CD4-positive, CD25-positive, alpha-beta regulatory T cell (primary cell): Measurements from ENCODE around the gene CARD16. TPM values are rescaled to one million over a fixed set of nuclear protein-coding genes. Genes with fewer than 3 reads are reported as not detected.
A peak's percentile ranks its signal among the peaks of the same experiment; 100 is the strongest.
"Not testable (repeated sequence)": the region's sequence is repeated elsewhere in the genome, so short reads cannot be mapped to it uniquely, and the experiment has no call there.

Experiments
- ATAC-seq, 2 donors: fragments of 150-1000 bp; cut with Tn5 transposase; one replicate each; pipeline ENCODE4 v1.10.0; 2021; ENCODE audit warnings: low read depth in 2 of 2, moderate number of reproducible peaks in 2 of 2, moderate library complexity in 1 of 2
- DNase-seq, 3 donors: peaks; one replicate each; pipeline versions ENCODE4 v3.0.0 to v3.0.0-alpha.2; 2012 to 2022; ENCODE audit warnings: mixed read lengths in 1 of 3
- H3K27ac ChIP-seq: one replicate; pipeline ENCODE4 v1.7.0; 2013; ENCODE audit warnings: mild to moderate bottlenecking, low read length; ENCODE audit not compliant: insufficient read depth, poor library complexity, severe bottlenecking
- H3K27me3 ChIP-seq: one replicate; pipeline ENCODE4 v1.7.0; 2013; ENCODE audit warnings: low read length; ENCODE audit not compliant: control insufficient read depth, insufficient read depth
- H3K36me3 ChIP-seq: one replicate; pipeline ENCODE4 v1.7.0; 2013; ENCODE audit warnings: mild to moderate bottlenecking, low read length, moderate library complexity; ENCODE audit not compliant: control insufficient read depth, insufficient read depth
- H3K4me1 ChIP-seq: 2 replicates; pipeline ENCODE4 v1.7.0; 2013; ENCODE audit warnings: mild to moderate bottlenecking, low read length; ENCODE audit not compliant: insufficient read depth, control insufficient read depth, poor library complexity, severe bottlenecking
- H3K4me3 ChIP-seq: one replicate; pipeline ENCODE4 v1.7.0; 2013; ENCODE audit warnings: low read depth, mild to moderate bottlenecking, low read length, moderate library complexity
- H3K9me3 ChIP-seq, 2 experiments: 1 replicate in 1 of 2; 2 replicates in 1 of 2; pipeline ENCODE4 v1.7.0; 2013; ENCODE audit warnings: low read length in 2 of 2, mild to moderate bottlenecking in 1 of 2, moderate library complexity in 1 of 2; ENCODE audit not compliant: control insufficient read depth in 2 of 2
- H3K27ac Mint-ChIP-seq, 3 donors: one replicate each; pipeline ENCODE4 v1.8.0; 2020 to 2022; ENCODE audit warnings: mild to moderate bottlenecking in 3 of 3, mixed read lengths in 3 of 3, moderate library complexity in 2 of 3
- H3K27me3 Mint-ChIP-seq: one replicate; pipeline ENCODE4 v1.8.0; 2022; ENCODE audit warnings: mild to moderate bottlenecking, mixed read lengths
- H3K36me3 Mint-ChIP-seq: one replicate; pipeline ENCODE4 v1.8.0; 2020; ENCODE audit warnings: mixed read lengths
- H3K4me1 Mint-ChIP-seq, 4 donors: one replicate each; pipeline ENCODE4 v1.8.0; 2020 to 2022; ENCODE audit warnings: mixed read lengths in 4 of 4, mild to moderate bottlenecking in 1 of 4
- H3K4me3 Mint-ChIP-seq, 4 donors: one replicate each; pipeline ENCODE4 v1.8.0; 2020 to 2022; ENCODE audit warnings: mild to moderate bottlenecking in 4 of 4, mixed read lengths in 4 of 4, moderate library complexity in 3 of 4
- H3K9me3 Mint-ChIP-seq, 7 donors: one replicate each; pipeline ENCODE4 v1.8.0; 2020 to 2022; ENCODE audit warnings: mixed read lengths in 7 of 7, mild to moderate bottlenecking in 3 of 7, moderate library complexity in 2 of 7
- polyA plus RNA-seq, 4 donors: library from polyadenylated mRNA; unstranded; fragments of 300-500 nt; fragmentation: Illumina TruSeq; gene quantifications; one replicate each; pipeline ENCODE4 v1.2.3, GENCODE V29; 2021
- total RNA-seq: library from RNA; stranded (reverse); gene quantifications from one replicate; pipeline ENCODE4 v1.2.3, GENCODE V29; 2022

CARD16 gene
- 109 TPM for total RNA-seq
- polyA plus RNA-seq: 100 to 1,000 TPM; 318 to 445 (median 387) TPM

DNA sequence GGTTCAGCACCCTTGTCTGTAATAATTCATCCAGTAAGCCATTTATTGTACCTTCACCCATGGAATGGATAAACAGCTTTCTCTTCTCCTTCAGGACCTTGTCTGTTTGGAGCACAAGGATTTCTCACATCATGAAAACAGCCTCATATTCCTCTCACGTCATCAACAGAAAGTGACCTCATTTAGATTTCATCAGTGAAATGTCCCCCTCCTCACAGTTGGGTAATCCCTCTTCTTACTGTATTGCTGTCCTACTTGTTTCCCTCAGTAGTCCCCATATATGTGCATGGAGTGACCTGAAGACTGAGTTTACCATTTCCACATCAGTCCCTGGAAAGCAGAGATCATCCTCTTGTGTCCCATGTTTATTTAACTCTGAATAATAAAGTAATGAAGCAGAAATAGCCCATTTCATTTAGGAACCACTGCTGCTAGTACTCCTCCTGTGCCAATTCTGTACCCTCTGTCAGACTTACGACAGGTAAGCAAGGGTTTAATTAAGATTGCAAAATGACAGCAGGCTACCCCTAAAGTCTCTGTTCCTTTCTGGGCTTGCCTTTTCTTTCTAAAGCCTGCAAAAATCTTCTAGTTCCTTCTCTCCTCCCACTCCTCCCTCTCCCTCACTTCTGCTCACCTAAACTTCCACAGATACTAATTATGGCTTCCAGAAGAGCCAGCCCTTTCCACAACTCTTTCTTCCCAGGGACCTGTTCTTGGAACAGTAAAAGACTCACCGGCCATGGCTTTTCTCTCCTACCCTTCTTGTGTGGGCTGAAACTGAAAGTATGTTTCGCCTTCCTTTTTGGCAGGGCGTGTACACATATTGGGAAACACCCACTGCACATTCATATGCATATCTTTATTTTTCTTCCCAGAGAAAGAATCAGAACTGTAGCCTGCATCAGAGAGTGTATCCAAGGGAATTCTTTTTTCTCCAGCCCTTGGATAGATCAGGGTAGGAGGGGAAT is at the start of gene CARD16:
TSS of gene CARD16 (minus strand) at position 779 of the 968 bp plus-strand sequence. CDS start at position 741, 38 bp downstream.
- Mint-ChIP-seq H3K4me3 (peak within 1 kb of the TSS; percentile 93 to 99 (median 98)), H3K27ac (peak within 1 kb of the TSS; percentile 95 to 100 (median 99)), H3K36me3 (peaks cover 29% of the 10 kb centered on the region), H3K4me1 (peaks cover 37 to 66% (median 57%) of the 10 kb centered on the region in 4 donors)
- ATAC-seq (peak; percentile 78 to 81), DNase-seq (peak in 2 of 3 donors; percentile 46 to 82)
- not testable (repeated sequence) for H3K27me3 Mint-ChIP-seq, H3K27me3 ChIP-seq, H3K9me3 ChIP-seq, H3K9me3 Mint-ChIP-seq
- H3K4me1 ChIP-seq: peaks cover 42% of the 10 kb centered on the region
- peak within 1 kb of the TSS; percentile 75 for H3K27ac ChIP-seq
- H3K36me3 ChIP-seq: peaks cover 21% of the 10 kb centered on the region
- H3K4me3 ChIP-seq: peak within 1 kb of the TSS; percentile 97

DNA sequence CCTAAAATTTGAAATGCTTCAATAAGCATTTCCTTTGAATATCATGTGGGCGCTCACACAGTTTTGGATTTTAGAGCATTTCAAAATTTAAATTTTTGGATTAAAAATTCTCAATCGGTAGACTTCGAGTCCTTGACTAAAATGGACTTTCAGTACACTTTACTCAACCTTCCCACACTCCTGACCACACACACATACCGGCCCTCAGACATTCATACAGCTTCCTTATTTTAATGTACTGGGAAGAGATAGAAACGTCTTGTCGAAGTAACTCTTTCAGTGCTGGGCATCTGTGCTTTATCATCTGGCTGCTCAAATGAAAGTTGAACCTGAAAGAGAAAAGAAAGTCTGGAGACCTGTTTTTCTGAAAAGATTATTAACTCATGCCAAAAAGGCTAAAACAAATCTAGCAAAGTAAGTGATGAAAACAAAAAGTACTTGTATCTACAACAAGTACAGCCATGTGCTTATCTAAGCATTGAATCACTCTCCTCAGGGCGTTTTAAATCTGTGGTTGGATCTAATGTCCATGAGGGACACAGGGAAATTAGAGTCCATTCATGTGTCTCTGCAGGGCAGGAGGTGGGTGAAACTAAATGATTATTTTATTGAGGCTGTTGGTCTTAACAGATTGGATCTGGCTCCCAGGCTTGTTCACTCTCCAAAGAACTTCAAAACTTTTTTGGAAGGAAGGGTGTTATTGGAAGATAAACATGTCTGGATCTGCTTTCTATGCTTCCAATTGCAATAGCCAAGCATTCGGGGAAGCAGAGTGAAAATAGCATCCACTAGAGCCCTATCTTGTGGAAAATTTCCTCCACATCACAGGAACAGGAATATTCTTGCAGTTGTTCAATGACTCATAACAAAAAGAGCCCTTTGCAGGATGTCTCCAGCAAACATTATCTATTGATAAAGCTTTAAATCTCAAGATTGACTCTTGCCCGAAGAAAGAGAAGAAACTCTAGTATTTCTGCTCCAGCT is 47.4 kb upstream of the CARD16 start:
- Histone ChIP-seq H3K27me3 (no peaks in the 10 kb centered on the region), H3K27ac (no peak overlapping the region), H3K9me3 (no peaks in the 10 kb centered on the region), H3K4me3 (no peak overlapping the region), H3K36me3 (no peaks in the 10 kb centered on the region), H3K4me1 (no peaks in the 10 kb centered on the region)
- ATAC-seq: no peak
- H3K27me3 Mint-ChIP-seq: no peaks in the 10 kb centered on the region
- peak overlapping the region in 1 of 3 donors; percentile 12 for H3K27ac Mint-ChIP-seq
- peaks cover 0 to 4% (median 0%) of the 10 kb centered on the region in 7 donors for H3K9me3 Mint-ChIP-seq
- H3K36me3 Mint-ChIP-seq: peaks cover 20% of the 10 kb centered on the region
- DNase-seq: no peak
- peaks cover 0 to 14% (median 10%) of the 10 kb centered on the region in 4 donors for H3K4me1 Mint-ChIP-seq
- H3K4me3 Mint-ChIP-seq: no peak overlapping the region

DNA sequence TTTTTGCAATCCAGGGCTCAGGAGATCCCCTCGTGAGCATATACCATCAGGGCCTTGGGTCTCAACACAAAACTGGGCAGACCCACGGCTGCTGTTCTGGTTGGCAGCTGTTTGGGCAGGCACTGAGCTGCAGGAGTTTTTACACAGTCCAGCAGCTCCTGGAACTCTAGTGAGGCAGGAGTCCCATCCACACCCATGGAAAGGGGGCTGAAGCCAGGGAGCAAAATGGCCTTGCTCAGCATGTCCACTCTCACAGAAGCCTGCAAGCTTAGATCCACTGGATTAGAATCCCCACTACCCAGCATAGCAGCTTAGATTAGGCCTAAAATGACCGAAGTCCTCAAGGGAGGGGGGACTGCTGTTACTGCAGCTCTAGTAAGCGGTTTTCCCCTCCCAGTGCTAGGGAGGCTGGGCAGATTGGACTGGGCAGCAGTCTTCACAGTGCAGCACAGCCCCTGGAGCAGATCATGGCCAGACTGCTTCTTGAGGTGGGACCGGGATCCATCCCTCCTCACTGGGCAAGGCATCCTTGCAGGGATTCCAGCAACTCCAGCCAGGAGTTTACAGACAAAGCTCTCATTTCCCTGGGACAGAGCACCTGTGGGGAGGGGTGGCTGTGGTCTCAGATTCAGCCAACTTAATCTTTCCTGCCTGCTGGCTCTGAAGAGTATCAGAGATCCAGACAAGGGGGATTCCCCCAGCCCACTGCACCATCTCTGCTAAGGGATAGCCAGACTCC is 36.4 kb upstream of the CARD16 start:
- peaks cover 8% of the 10 kb centered on the region for H3K36me3 Mint-ChIP-seq
- H3K9me3 ChIP-seq: no peaks in the 10 kb centered on the region
- peaks cover 10 to 29% (median 20%) of the 10 kb centered on the region in 4 donors for H3K4me1 Mint-ChIP-seq

DNA sequence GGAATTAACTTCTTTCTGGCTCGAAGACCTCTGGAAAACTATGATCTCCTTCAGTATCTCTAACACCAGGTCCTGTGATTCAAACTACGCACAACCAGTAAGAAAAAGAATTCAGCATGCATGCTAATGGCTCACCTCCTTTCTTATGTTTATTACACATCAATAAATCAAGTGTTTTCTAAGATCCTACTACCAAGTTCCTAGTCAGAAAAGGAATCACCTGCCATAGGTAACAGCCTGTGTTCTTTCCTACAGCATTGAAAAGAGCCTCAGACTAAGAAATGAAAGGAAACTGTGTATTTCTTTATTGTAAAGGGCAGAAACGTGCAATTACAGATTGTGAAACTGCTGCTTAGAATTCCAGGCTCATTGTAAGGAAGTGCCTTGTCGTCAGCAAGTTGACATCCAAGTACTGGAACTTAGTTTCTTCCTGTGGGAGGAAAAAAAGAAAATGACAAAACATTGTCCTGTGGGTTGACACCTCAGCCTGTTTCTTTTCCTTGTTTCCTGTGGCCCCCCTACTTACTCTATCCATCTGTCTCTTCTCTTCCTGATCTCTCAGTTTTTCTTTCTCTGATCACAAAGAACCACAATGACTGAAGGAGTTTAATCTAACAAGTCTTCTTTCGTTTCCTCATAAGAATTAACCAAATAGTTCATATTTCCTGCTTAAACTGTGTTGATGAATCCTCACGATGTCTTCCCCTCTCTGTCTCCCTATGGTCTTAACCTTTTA is 35.2 kb upstream of the CARD16 start:
- not testable (repeated sequence) for H3K4me1 ChIP-seq, H3K27me3 ChIP-seq, H3K9me3 ChIP-seq, H3K27me3 Mint-ChIP-seq, DNase-seq, ATAC-seq, H3K27ac ChIP-seq, H3K36me3 ChIP-seq, H3K36me3 Mint-ChIP-seq, H3K9me3 Mint-ChIP-seq
- Mint-ChIP-seq H3K4me1 (peaks cover 10 to 29% (median 20%) of the 10 kb centered on the region in 4 donors), H3K27ac (peak overlapping the region in 2 of 3 donors; percentile 8 to 10), H3K4me3 (peak overlapping the region in 2 of 4 donors; percentile 4 to 6)
- peak overlapping the region; percentile 21 for H3K4me3 ChIP-seq

More for the DNA sequence above, 36.4 kb upstream of the CARD16 start:
- Histone ChIP-seq H3K27ac (no peak overlapping the region), H3K4me1 (peaks cover 6% of the 10 kb centered on the region), H3K4me3 (no peak overlapping the region), H3K27me3 (no peaks in the 10 kb centered on the region), H3K36me3 (no peaks in the 10 kb centered on the region)
- ATAC-seq: no peak
- DNase-seq: no peak
- Mint-ChIP-seq H3K27ac (no peak overlapping the region), H3K9me3 (no peaks in the 10 kb centered on the region), H3K4me3 (no peak overlapping the region), H3K27me3 (no peaks in the 10 kb centered on the region)

DNA sequence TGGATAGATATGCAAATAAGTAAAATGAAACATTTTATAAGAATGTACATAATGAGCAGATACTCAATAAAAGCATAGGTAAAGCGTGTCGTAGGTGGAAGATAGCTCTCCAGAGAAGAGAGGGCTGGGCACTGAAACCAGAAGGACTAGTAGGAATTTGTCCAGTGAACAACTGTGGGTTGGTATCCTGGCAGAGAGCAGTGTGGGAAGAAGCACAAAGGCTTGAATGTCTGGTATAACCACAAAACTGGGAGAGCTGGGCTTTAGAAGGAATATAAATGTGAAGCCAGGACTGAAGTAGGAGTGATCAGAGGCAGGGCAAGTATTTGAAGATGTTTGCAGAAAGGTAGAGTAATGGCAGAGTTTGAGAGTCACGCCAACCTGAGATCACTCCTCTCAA is 33.1 kb upstream of the CARD16 start:
- H3K9me3 ChIP-seq: no peaks in the 10 kb centered on the region
- no peak for ATAC-seq
- Mint-ChIP-seq H3K27ac (no peak overlapping the region), H3K4me3 (no peak overlapping the region), H3K27me3 (no peaks in the 10 kb centered on the region), H3K36me3 (peaks cover 4% of the 10 kb centered on the region), H3K9me3 (no peaks in the 10 kb centered on the region), H3K4me1 (peaks cover 10 to 29% (median 23%) of the 10 kb centered on the region in 4 donors)
- peaks cover 6% of the 10 kb centered on the region for H3K4me1 ChIP-seq
- no peak overlapping the region for H3K4me3 ChIP-seq
- H3K36me3 ChIP-seq: no peaks in the 10 kb centered on the region
- no peaks in the 10 kb centered on the region for H3K27me3 ChIP-seq
- DNase-seq: no peak
- H3K27ac ChIP-seq: no peak overlapping the region

DNA sequence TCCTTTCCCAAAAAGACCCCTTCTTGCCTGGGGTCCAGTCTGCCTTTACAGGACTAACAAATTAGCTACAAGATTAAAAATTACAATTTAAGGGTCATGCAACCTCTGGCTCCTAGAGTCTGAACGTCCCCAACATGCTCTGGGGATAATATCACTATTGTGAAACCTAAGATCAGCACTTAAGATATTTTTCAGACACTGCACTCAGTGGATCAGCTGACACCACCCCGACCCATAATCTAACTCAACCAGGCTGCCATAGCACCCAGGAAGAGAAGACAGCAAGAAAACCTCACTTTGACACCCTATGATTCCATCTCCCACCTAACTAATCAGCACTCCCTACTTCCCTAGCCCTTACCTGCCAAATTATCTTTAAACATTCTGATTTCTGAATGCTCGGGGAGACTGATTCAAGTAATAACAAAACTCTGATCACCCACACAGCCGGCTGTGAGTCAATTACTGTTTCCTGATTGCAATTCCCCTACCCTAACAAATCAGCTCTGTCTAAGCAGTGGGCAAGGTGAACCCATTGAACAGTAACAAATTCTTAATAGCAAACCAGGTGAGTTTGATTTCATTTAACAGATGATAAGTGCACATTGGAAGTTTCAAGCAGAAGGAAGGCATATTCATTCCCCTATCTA is 32.1 kb upstream of the CARD16 start:
- H3K27me3 ChIP-seq, H3K9me3 ChIP-seq, H3K4me3 ChIP-seq, H3K27ac ChIP-seq, H3K4me1 ChIP-seq, H3K9me3 Mint-ChIP-seq, H3K27me3 Mint-ChIP-seq, H3K36me3 ChIP-seq, H3K36me3 Mint-ChIP-seq: not testable (repeated sequence)
- ATAC-seq (peak; percentile 40 to 50), DNase-seq (peak in 1 of 3 donors; percentile 38)
- H3K4me3 Mint-ChIP-seq: peak overlapping the region in 2 of 4 donors; percentile 11 to 70
- H3K27ac Mint-ChIP-seq: peak overlapping the region in 1 of 3 donors; percentile 74
- peaks cover 10 to 29% (median 27%) of the 10 kb centered on the region in 4 donors for H3K4me1 Mint-ChIP-seq
